Activated CD4-positive, alpha-beta T cell treated with anti-CD3 and anti-CD28 coated beads for 1 hour (primary cell): ENCODE measurements around the gene S1PR2.
"Not testable (repeated sequence)": the region's sequence is repeated elsewhere in the genome, so short reads cannot be mapped to it uniquely, and the experiment has no call there.

Experiments
- DNase-seq: peaks from one replicate; pipeline ENCODE4 v3.0.0-alpha.2; 2020

Gene S1PR2

DNA sequence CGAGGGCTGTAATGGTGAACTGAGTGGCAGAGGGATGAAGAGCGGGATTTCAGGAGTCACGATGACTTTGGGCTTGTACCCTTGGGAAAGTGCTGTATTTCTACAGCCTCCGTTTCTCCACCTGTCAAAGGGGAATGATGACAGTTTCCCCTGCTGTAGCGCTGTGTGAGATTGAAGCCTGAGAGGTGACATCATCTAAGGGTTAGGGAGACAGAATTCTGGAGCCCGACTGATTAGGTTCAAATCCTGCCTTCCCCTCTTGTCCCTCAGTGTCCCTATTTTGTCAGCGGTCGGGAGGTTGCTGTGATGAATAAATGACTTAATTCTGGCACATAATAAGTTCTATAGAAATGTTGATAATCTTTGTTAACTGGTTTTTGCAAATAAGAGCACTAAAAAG is 21.6 kb upstream of the S1PR2 start:
- DNase-seq: no peak

DNA sequence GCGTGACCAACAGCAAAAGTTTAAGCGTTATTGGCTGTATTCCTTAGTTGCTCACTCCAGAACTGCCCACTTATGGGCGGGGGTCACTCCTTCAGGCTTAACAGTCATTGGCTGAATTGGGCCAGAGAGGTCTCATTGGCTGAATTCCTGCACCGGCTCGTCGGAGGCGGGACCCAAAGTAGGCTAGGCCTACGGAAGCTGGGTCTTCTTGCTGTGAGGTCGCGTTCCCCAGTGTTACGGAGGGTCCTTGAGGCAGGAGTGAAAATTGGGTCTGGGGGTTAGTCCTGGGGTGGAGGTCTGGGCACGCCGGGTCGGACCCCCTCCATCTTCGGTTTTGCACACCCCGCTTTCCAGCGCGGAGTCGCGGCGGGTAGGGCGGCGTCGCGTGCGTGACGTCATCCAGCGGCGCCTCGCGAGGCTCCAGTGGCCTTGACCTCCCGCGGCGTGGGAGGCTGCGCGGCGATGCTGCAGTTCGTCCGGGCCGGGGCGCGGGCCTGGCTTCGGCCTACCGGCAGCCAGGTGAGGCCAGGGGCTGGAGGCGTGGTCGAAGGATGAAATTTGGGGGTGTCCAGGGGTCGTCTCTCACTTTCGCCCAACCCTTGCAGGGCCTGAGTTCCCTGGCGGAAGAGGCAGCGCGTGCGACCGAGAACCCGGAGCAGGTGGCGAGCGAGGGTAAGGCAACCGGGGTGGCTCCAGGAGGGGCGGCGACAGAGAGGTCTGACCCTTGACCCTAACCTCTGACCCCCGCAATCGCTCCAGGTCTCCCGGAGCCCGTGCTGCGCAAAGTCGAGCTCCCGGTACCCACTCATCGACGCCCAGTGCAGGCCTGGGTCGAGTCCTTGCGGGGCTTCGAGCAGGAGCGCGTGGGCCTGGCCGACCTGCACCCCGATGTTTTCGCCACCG is 20.9 kb upstream of the S1PR2 start, which contains the start of gene MRPL4:
TSS of gene MRPL4 (plus strand) at position 423 of the 903 bp plus-strand sequence. CDS start at position 463, 40 bp downstream.
- DNase-seq: peak; percentile 90

- no peak for DNase-seq
Measured at GRCh38 chr19:10246511-10246910, 15.4 kb upstream of the S1PR2 start.

DNA sequence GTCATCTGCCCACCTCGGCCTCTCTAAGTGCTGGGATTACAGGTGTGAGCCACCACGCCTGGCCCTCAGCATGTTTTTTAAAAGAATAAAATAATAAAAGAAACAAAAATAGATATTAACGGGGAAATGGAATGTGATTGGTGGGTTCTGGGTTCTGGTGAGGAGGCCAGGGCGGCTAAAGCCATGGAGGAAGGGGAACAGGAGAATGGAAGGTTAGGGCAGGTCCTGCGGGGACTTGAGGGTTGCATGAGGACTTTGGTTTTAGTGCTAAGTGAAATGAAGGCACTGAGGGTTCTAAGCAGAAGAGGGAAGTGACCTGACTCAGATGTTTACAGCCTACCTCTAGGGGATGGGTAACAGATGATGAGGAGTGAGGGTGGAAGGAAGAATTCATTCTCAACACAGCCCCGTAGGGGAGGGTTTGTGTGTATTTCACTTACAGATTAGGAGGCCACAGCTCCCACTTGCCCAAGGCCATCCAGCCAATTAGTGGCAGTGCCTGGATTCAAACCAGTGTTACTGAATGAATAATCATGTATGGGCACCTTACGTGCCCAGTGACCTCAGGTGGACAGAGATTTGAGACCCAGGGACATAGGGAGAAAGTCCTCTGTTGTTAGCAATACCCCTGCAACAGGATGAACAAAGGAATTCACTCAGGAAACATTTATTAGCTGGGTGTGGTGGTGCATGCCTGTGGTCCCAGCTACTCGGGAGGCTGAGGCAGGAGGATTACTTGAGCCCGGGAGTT is 14.2 kb upstream of the S1PR2 start:
- no peak for DNase-seq

- DNase-seq: no peak
Measured at GRCh38 chr19:10243606-10244005, 12.5 kb upstream of the S1PR2 start.

DNA sequence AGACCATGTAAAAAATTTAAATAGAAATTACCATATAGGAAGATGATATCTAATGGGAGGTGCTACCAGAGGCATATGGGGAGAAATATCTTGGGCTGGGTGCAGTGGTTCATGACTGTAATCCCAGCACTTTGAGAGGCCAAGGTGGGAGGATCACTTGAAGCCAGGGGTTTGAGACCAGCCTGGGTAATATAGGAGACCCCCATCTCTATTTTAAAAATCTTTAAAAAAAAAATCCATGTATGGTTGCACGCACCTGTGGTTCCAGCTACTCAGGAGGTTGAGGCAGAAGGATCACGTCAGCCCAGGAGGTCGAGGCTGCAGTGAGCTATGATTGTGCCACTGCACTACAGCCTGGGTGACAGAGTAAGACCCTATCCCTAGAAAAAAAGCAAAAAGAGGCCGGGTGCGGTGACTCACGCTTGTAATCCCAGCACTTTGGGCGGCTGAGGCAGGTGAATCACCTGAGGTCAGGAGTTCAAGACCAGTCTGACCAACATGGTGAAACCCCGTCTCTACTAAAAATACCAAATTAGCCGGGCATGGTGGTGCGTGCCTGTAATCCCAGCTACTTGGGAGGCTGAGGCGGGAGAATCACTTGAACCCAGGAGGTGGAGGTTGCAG is 10.8 kb upstream of the S1PR2 start:
- not testable (repeated sequence) for DNase-seq

GRCh38 chr19:10238172-10238783 is 7.1 kb upstream of the S1PR2 start:
- no peak for DNase-seq

- no peak for DNase-seq
Measured at GRCh38 chr19:10237702-10238101, 6.6 kb upstream of the S1PR2 start.

DNA sequence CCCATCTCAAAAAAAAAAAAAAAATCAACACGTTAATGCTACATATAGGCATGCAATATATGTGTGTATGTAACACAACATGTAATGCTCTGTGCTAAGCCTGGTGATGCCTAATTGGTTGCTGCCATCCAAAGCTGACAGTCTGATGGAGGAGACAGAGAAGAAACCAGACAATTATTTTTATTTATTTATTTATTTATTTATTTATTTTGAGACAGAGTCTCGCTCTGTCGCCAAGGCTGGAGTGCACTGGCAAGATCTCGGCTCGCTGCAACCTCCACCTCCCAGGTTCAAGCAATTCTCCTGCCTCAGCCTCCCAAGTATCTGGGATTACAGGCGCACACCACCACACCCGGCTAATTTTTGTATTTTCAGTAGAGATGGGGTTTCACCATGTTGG is 4.3 kb upstream of the S1PR2 start:
- not testable (repeated sequence) for DNase-seq

GRCh38 chr19:10235003-10235402 is 3.9 kb upstream of the S1PR2 start:
- no peak for DNase-seq

DNA sequence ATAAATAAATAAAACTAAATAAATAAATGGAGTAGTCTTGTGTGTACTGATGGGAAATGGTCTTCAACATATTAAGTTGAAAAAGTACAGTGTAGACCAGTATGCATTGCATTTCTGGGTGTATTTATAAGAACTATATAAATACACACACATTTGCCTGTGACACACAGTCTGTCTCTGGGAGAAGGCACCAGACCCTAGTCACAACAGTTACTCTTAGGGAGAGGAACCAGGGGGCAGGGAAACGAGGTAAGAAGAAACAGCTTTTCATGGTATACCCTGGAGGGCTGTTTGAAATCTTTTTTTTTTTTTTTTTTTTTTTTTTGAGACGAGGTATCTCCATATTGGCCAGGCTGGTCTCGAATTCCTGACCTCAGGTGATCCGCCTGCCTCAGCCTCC is 2.8 kb upstream of the S1PR2 start:
- DNase-seq: no peak

- DNase-seq: no peak
Measured at GRCh38 chr19:10231612-10232228, 589 bp upstream of the S1PR2 start.

- peak; percentile 58 for DNase-seq
Measured at GRCh38 chr19:10230173-10230860, 814 bp downstream of the S1PR2 start.

DNA sequence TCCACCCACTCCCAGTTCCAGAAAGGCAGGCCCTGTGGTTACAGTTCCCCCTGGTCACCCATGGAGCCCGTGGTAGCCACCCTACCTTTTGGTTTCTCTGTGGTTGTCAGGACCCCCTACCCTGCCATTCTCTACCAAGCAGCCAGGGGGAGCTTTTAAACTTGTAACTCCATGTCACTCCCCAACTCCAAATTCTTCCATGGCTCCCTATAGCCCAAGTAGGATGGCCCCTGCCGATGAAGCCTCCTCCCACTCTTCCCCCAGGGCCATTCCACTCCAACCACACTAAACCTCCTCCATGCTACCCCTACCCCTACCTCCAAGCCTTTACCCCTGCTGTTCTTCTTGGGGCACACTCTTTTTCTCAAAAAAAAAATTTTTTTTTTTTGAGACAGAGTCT is 2.2 kb downstream of the S1PR2 start:
- DNase-seq: no peak

- no peak for DNase-seq
Measured at GRCh38 chr19:10228393-10228792, 2.7 kb downstream of the S1PR2 start.

DNA sequence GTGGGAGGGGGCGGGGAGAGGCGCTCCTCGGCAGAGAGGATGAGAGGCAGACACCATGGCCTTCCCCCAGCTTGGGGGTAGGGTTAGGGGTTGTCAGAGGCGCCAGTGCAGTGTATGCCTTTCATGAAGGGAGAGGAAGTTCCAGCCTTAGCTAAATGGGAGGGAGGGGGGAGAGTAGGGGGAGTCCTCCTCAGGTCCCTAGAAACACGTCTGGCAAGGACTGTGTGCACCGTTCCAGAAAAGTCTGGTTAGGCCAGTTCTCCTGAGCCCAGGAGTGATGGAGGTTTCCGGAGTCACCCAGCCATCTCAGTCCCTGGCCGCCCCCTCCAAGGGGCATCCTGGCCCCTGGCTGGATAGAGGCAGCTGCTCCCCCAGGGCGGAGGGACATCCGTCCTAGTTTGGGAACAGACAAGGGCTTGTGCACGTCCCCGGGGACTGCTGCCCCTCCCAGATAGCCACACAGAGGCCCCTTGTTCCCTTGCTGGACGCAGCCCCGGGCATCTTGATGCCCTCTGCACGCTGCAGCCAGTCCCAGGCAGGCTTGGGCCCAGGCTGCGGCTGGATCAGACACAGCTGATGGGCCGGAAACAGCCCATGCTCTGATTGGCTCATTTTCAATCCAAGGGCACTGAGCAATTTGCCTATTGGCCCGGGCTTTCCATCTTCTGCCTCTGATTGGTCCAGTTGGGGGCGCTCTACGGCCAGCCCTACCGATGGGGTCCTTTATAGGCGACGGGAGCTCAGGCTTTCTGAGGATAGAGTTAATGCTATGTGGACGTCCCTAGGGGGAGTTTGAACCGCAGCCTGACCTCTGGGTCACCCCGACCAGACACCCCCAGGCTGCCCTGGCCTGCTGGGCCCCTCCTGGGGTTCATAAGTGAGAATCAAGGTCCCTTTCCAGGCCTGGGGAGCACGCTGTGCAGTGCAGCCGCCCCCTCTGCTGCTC is 3.8 kb downstream of the S1PR2 start:
- no peak for DNase-seq

DNA sequence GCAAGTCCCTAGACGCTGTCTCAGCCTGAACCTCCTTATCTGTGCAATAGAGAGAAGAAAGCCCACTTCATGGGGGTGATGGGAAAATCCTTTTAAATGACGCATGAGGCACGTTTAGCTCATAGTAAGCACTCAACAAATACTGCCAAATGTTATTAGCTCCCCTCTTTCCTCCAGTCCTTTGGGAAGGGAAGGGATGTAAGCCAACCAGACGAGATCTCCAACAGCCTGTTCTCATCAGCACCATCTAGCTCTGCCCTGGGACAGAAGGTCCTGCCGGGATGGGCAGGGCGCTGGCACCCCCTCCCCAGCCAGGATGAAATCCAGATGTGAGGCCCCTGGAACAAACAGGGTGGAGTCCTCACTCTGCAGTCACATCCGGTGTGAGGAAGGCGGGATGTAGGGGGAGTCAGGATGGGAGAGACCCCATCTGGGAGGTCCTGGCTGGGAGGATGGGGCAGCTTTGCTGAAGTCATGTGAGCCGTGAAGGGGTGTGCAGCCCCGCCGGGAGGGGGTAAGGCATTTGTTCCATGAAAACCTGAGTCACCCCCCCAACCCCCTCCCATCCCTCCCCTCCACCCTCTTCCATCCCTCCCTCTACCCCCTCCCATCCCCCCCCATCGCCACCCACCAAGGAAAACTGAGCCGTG is 4.6 kb downstream of the S1PR2 start:
- DNase-seq: no peak

DNA sequence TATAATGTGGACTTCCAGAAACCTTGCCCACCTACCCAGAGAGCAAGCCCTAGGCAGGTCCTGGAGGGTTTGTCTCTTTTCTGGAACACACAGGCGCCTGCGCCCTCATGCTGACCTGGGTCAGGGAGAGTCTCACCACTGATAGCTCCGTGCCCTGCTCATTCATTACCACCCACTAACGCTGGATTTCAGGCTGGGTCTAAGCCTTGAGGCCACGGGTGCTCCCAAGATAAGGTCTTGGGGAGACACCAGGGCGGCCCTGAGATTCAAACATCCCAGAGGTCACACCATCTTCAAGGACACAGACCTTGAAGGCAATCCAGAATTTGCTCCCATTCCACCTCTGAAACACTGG is 5.1 kb downstream of the S1PR2 start:
- DNase-seq: no peak

GRCh38 chr19:10224337-10224736 is 6.8 kb downstream of the S1PR2 start:
- DNase-seq: no peak

GRCh38 chr19:10223488-10224213 is 7.5 kb downstream of the S1PR2 start:
- DNase-seq: no peak
